Measurements from ENCODE around the gene ZNF296. TPM values are rescaled to one million over a fixed set of nuclear protein-coding genes. Genes with fewer than 3 reads are reported as not detected.

The ZNF296 gene
- total RNA-seq, 1 donor from 2014 or later, result 3.0 TPM

DNA sequence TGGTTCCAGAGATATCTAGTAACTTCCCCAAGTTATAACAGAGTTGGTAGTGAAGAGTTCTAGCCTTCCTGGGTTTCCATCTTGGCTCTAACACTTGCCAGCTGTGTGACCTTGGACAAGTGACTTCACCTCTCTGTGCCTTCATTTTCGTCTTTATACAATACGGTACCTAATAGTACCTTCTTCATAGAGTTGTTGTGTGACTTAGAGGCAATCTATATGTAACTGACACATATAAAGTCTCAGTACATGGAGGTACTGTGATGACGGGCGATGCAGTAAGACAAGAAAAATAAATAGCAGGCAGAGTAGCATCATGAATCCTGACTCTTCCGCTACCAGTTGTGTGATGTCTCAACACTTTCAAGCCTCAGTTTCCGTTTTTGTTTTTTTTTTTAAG lies 45.5 kb downstream of the ZNF296 start:
- peaks cover 2% of the 10 kb centered on the region for H3K9me3 Mint-ChIP-seq (ENCODE audit: unreplicated experiment)
- no peak overlapping the region for H3K4me2 ChIP-seq (ENCODE audit: low read length)
- FAIRE-seq, result no peak
- no peaks in the 10 kb centered on the region for H3K27me3 Mint-ChIP-seq (ENCODE audit: low read depth, unreplicated experiment)
- no peak overlapping the region for H3K27ac ChIP-seq (ENCODE audit: low read depth, low read length)
- no peaks in the 10 kb centered on the region for H3K27me3 ChIP-seq (ENCODE audit: insufficient read depth, low read length)
- H3K4me1 ChIP-seq (ENCODE audit: insufficient read depth, low read length), result no peaks in the 10 kb centered on the region
- DNase-seq (ENCODE audit: low read depth), result no peak
- no peak overlapping the region for H3K4me3 ChIP-seq (ENCODE audit: insufficient read depth, low read depth, low read length)
- H3K27ac Mint-ChIP-seq (ENCODE audit: unreplicated experiment), result no peak overlapping the region
- H3K36me3 ChIP-seq (ENCODE audit: insufficient read depth, low read length), result no peaks in the 10 kb centered on the region
- no peak overlapping the region for H3K4me3 Mint-ChIP-seq (ENCODE audit: unreplicated experiment)
- no peak overlapping the region for H3K9ac ChIP-seq (ENCODE audit: low read length)
- H2AFZ ChIP-seq (ENCODE audit: low read depth, low read length), result no peak overlapping the region
- no peaks in the 10 kb centered on the region for H4K20me1 ChIP-seq (ENCODE audit: insufficient read depth, low read length)
- H3K4me1 Mint-ChIP-seq (ENCODE audit: low read depth, unreplicated experiment), result no peaks in the 10 kb centered on the region
- H3K79me2 ChIP-seq (ENCODE audit: insufficient read depth, low read length), result no peaks in the 10 kb centered on the region
- no peaks in the 10 kb centered on the region for H3K9me3 ChIP-seq (ENCODE audit: insufficient read depth, low read depth, low read length)
- TF ChIP-seq, protein P1, sequence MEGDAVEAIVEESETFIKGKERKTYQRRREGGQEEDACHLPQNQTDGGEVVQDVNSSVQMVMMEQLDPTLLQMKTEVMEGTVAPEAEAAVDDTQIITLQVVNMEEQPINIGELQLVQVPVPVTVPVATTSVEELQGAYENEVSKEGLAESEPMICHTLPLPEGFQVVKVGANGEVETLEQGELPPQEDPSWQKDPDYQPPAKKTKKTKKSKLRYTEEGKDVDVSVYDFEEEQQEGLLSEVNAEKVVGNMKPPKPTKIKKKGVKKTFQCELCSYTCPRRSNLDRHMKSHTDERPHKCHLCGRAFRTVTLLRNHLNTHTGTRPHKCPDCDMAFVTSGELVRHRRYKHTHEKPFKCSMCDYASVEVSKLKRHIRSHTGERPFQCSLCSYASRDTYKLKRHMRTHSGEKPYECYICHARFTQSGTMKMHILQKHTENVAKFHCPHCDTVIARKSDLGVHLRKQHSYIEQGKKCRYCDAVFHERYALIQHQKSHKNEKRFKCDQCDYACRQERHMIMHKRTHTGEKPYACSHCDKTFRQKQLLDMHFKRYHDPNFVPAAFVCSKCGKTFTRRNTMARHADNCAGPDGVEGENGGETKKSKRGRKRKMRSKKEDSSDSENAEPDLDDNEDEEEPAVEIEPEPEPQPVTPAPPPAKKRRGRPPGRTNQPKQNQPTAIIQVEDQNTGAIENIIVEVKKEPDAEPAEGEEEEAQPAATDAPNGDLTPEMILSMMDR (IDR thresholded peaks at IDR 0.05; ENCODE audit: insufficient read depth, low read depth, low read length), result no peak
- no peak for TF ChIP-seq EZH2 (IDR thresholded peaks at IDR 0.05; ENCODE audit: insufficient read depth, low read length)
- peaks cover 27% of the 10 kb centered on the region for H3K36me3 Mint-ChIP-seq (ENCODE audit: low read depth, unreplicated experiment)

DNA sequence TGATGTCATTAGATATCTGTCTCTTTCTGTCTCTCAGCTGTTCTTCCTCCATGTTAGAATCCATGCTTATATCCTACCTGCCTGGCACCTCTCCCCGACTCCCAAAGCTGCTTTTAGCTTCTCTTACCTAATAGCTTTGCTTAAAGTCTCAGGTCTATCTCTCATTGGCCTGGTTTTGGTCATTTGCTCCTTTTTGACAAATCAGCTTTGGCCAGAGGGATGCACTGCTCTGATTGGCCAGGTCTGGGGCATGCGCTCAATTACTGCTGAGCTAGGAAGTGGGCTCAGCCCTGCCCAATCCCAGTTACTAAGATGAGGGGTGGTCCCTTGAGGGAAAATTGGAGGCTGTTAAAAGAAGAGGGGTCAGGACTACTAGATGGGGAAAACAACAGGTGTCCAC lies 48.9 kb downstream of the ZNF296 start:
- Histone ChIP-seq H3K9me3 (ENCODE audit: insufficient read depth, low read depth, low read length) (no peaks in the 10 kb centered on the region), H3K27ac (ENCODE audit: low read depth, low read length) (no peak overlapping the region), H3K4me1 (ENCODE audit: insufficient read depth, low read length) (no peaks in the 10 kb centered on the region), H3K27me3 (ENCODE audit: insufficient read depth, low read length) (no peaks in the 10 kb centered on the region), H3K79me2 (ENCODE audit: insufficient read depth, low read length) (no peaks in the 10 kb centered on the region), H3K4me3 (ENCODE audit: insufficient read depth, low read depth, low read length) (no peak overlapping the region), H3K4me2 (ENCODE audit: low read length) (no peak overlapping the region), H2AFZ (ENCODE audit: low read depth, low read length) (no peak overlapping the region), H4K20me1 (ENCODE audit: insufficient read depth, low read length) (no peaks in the 10 kb centered on the region), H3K9ac (ENCODE audit: low read length) (no peak overlapping the region), H3K36me3 (ENCODE audit: insufficient read depth, low read length) (peaks cover 2% of the 10 kb centered on the region)
- Mint-ChIP-seq H3K4me3 (ENCODE audit: unreplicated experiment) (no peak overlapping the region), H3K9me3 (ENCODE audit: unreplicated experiment) (peaks cover 2% of the 10 kb centered on the region), H3K27me3 (ENCODE audit: low read depth, unreplicated experiment) (no peaks in the 10 kb centered on the region), H3K4me1 (ENCODE audit: low read depth, unreplicated experiment) (no peaks in the 10 kb centered on the region), H3K27ac (ENCODE audit: unreplicated experiment) (no peak overlapping the region), H3K36me3 (ENCODE audit: low read depth, unreplicated experiment) (peaks cover 20% of the 10 kb centered on the region)
- TF ChIP-seq, protein P1 (IDR thresholded peaks at IDR 0.05; ENCODE audit: insufficient read depth, low read depth, low read length), result no peak
- TF ChIP-seq EZH2 (IDR thresholded peaks at IDR 0.05; ENCODE audit: insufficient read depth, low read length), result no peak
- DNase-seq (ENCODE audit: low read depth) (no peak), FAIRE-seq (no peak)

DNA sequence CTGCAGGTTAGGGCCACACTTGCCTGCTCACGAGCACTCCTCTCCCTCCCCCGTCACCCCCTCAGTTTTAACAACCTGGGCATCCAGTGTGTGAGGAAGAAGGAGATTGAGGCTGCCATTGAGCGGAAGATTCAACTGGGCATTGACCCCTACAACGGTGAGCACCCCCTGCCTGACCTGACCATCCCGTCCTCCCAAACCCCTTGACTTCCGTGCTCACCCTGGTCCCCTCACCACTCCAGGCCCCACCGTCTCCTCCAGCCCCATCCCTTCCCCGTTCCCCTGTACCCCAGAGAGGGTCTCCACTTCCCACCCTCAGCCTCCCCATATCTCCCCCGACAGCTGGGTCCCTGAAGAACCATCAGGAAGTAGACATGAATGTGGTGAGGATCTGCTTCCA lies 51.0 kb downstream of the ZNF296 start:
- Histone ChIP-seq H3K4me2 (ENCODE audit: low read length) (no peak overlapping the region), H3K4me3 (ENCODE audit: insufficient read depth, low read depth, low read length) (no peak overlapping the region), H2AFZ (ENCODE audit: low read depth, low read length) (no peak overlapping the region), H3K9ac (ENCODE audit: low read length) (no peak overlapping the region), H3K9me3 (ENCODE audit: insufficient read depth, low read depth, low read length) (no peaks in the 10 kb centered on the region), H4K20me1 (ENCODE audit: insufficient read depth, low read length) (no peaks in the 10 kb centered on the region), H3K79me2 (ENCODE audit: insufficient read depth, low read length) (no peaks in the 10 kb centered on the region), H3K36me3 (ENCODE audit: insufficient read depth, low read length) (peaks cover 2% of the 10 kb centered on the region), H3K4me1 (ENCODE audit: insufficient read depth, low read length) (no peaks in the 10 kb centered on the region), H3K27me3 (ENCODE audit: insufficient read depth, low read length) (no peaks in the 10 kb centered on the region), H3K27ac (ENCODE audit: low read depth, low read length) (no peak overlapping the region)
- no peaks in the 10 kb centered on the region for H3K4me1 Mint-ChIP-seq (ENCODE audit: low read depth, unreplicated experiment)
- FAIRE-seq (no peak), DNase-seq (ENCODE audit: low read depth) (no peak)
- peaks cover 12% of the 10 kb centered on the region for H3K36me3 Mint-ChIP-seq (ENCODE audit: low read depth, unreplicated experiment)
- H3K27me3 Mint-ChIP-seq (ENCODE audit: low read depth, unreplicated experiment), result no peaks in the 10 kb centered on the region
- no peak for TF ChIP-seq EZH2 (IDR thresholded peaks at IDR 0.05; ENCODE audit: insufficient read depth, low read length)
- TF ChIP-seq, protein P1 (IDR thresholded peaks at IDR 0.05; ENCODE audit: insufficient read depth, low read depth, low read length), result no peak
- H3K27ac Mint-ChIP-seq (ENCODE audit: unreplicated experiment), result no peak overlapping the region
- H3K4me3 Mint-ChIP-seq (ENCODE audit: unreplicated experiment), result no peak overlapping the region
- no peaks in the 10 kb centered on the region for H3K9me3 Mint-ChIP-seq (ENCODE audit: unreplicated experiment)
